ENCODE data around the gene FSTL5. TPM values are rescaled to one million over a fixed set of nuclear protein-coding genes. Genes with fewer than 3 reads are reported as not detected.

The FSTL5 gene
- total and polyA plus RNA-seq, 2 experiments from 2014 or later: 0.06 to 0.49 TPM

DNA sequence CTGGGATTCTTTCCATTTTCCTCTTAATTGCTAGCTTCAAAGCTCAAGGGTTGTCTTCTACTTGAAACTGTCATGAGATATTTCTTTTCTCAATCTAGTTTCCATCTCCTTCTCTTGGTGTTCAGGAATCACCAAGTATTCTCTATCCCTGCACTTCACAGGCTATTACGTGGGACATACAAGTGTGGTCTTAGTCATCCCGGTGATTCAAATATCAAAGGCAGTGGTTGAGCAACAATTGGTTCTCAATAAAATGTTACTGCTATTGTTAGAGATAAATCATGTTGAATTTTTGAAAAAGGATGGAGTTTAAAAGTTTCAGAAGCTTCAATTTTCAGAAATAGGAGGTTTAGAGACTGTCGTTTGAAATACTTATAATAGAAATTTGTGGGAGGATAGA is 812.9 kb downstream of the FSTL5 start:
- Histone ChIP-seq H3K4me3 (no peak overlapping the region), H3K27ac (ENCODE audit: low read depth) (no peak overlapping the region), H3K27me3 (ENCODE audit: insufficient read depth) (no peaks in the 10 kb centered on the region), H3K9me2 (ENCODE audit: insufficient read depth) (no peaks in the 10 kb centered on the region), H3K36me3 (ENCODE audit: insufficient read depth) (no peaks in the 10 kb centered on the region), H2AFZ (no peak overlapping the region), H3K79me2 (replicated peaks; ENCODE audit: insufficient read depth) (no peaks in the 10 kb centered on the region), H3K4me2 (no peak overlapping the region), H3K4me1 (ENCODE audit: insufficient read depth) (no peaks in the 10 kb centered on the region), H3F3A (replicated peaks; ENCODE audit: low read depth) (no peaks in the 10 kb centered on the region), H4K20me1 (replicated peaks; ENCODE audit: insufficient read depth) (no peaks in the 10 kb centered on the region)
- TF ChIP-seq, protein P1, sequence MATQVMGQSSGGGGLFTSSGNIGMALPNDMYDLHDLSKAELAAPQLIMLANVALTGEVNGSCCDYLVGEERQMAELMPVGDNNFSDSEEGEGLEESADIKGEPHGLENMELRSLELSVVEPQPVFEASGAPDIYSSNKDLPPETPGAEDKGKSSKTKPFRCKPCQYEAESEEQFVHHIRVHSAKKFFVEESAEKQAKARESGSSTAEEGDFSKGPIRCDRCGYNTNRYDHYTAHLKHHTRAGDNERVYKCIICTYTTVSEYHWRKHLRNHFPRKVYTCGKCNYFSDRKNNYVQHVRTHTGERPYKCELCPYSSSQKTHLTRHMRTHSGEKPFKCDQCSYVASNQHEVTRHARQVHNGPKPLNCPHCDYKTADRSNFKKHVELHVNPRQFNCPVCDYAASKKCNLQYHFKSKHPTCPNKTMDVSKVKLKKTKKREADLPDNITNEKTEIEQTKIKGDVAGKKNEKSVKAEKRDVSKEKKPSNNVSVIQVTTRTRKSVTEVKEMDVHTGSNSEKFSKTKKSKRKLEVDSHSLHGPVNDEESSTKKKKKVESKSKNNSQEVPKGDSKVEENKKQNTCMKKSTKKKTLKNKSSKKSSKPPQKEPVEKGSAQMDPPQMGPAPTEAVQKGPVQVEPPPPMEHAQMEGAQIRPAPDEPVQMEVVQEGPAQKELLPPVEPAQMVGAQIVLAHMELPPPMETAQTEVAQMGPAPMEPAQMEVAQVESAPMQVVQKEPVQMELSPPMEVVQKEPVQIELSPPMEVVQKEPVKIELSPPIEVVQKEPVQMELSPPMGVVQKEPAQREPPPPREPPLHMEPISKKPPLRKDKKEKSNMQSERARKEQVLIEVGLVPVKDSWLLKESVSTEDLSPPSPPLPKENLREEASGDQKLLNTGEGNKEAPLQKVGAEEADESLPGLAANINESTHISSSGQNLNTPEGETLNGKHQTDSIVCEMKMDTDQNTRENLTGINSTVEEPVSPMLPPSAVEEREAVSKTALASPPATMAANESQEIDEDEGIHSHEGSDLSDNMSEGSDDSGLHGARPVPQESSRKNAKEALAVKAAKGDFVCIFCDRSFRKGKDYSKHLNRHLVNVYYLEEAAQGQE (IDR thresholded peaks at IDR 0.05; ENCODE audit: unreplicated experiment): no peak
- TF ChIP-seq ZNF331 (CRISPR knock-in tag; IDR thresholded peaks at IDR 0.05; ENCODE audit: low read depth): no peak
- TF ChIP-seq, protein P2, sequence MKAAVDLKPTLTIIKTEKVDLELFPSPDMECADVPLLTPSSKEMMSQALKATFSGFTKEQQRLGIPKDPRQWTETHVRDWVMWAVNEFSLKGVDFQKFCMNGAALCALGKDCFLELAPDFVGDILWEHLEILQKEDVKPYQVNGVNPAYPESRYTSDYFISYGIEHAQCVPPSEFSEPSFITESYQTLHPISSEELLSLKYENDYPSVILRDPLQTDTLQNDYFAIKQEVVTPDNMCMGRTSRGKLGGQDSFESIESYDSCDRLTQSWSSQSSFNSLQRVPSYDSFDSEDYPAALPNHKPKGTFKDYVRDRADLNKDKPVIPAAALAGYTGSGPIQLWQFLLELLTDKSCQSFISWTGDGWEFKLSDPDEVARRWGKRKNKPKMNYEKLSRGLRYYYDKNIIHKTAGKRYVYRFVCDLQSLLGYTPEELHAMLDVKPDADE (IDR thresholded peaks at IDR 0.05): no peak
- TF ChIP-seq CREB1 (CRISPR knock-in tag; IDR thresholded peaks at IDR 0.05; ENCODE audit: low read depth): no peak
- no peak for TF ChIP-seq EZH2 (IDR thresholded peaks at IDR 0.05; ENCODE audit: low read depth, unreplicated experiment)
- Mint-ChIP-seq H3K9me3 (no peaks in the 10 kb centered on the region), H3K4me1 (no peaks in the 10 kb centered on the region), H3K36me3 (ENCODE audit: low read depth) (no peaks in the 10 kb centered on the region), H3K4me3 (no peak overlapping the region), H3K27me3 (ENCODE audit: insufficient read depth, low read depth, poor library complexity) (peaks cover 3% of the 10 kb centered on the region), H3K27ac (no peak overlapping the region)
- DNase-seq (ENCODE audit: low spot score): no peak
- no peak for ATAC-seq

DNA sequence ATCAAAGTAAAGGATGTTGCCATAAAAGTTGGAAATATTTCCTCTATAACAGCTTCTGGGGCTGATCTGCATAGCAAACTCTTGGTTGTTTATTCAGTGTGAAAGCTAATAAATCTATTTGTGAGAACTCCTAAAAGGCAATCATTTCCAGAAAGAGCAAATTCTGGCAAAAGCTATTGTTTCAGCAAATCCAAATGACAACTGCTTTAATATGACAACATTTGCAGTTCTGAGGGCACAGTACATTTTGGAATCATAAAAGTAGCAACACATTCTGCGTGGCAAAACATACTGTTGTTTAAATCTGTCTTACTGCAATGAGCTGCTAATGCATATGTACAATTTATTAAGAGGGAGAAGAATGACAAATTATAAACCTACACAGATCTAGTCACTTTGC is 818.1 kb downstream of the FSTL5 start:
- no peak overlapping the region for H3K4me3 ChIP-seq
- no peaks in the 10 kb centered on the region for H3K27me3 ChIP-seq (ENCODE audit: insufficient read depth)
- no peak overlapping the region for H3K27ac ChIP-seq (ENCODE audit: low read depth)
- Mint-ChIP-seq H3K36me3 (ENCODE audit: low read depth) (no peaks in the 10 kb centered on the region), H3K4me3 (no peak overlapping the region), H3K27ac (no peak overlapping the region), H3K4me1 (peaks cover 4% of the 10 kb centered on the region; the same call in 2 of the 3 replicates), H3K27me3 (ENCODE audit: insufficient read depth, low read depth, poor library complexity) (peaks cover 3% of the 10 kb centered on the region), H3K9me3 (no peaks in the 10 kb centered on the region)
- H2AFZ ChIP-seq: no peak overlapping the region
- no peaks in the 10 kb centered on the region for H3F3A ChIP-seq (replicated peaks; ENCODE audit: low read depth)
- ATAC-seq (no peak), DNase-seq (ENCODE audit: low spot score) (no peak)
- no peaks in the 10 kb centered on the region for H3K4me1 ChIP-seq (ENCODE audit: insufficient read depth)
- H4K20me1 ChIP-seq (replicated peaks; ENCODE audit: insufficient read depth): no peaks in the 10 kb centered on the region
- no peaks in the 10 kb centered on the region for H3K36me3 ChIP-seq (ENCODE audit: insufficient read depth)
- no peaks in the 10 kb centered on the region for H3K9me2 ChIP-seq (ENCODE audit: insufficient read depth)
- H3K4me2 ChIP-seq: no peak overlapping the region
- no peaks in the 10 kb centered on the region for H3K79me2 ChIP-seq (replicated peaks; ENCODE audit: insufficient read depth)
- no peak for TF ChIP-seq POLR2AphosphoS5 (IDR thresholded peaks at IDR 0.05; ENCODE audit: low read depth)
- no peak for TF ChIP-seq STAT1 (IDR thresholded peaks at IDR 0.05; ENCODE audit: unreplicated experiment)
- TF ChIP-seq ZNF114 (CRISPR knock-in tag; IDR thresholded peaks at IDR 0.05): no peak
- TF ChIP-seq, protein P3, sequence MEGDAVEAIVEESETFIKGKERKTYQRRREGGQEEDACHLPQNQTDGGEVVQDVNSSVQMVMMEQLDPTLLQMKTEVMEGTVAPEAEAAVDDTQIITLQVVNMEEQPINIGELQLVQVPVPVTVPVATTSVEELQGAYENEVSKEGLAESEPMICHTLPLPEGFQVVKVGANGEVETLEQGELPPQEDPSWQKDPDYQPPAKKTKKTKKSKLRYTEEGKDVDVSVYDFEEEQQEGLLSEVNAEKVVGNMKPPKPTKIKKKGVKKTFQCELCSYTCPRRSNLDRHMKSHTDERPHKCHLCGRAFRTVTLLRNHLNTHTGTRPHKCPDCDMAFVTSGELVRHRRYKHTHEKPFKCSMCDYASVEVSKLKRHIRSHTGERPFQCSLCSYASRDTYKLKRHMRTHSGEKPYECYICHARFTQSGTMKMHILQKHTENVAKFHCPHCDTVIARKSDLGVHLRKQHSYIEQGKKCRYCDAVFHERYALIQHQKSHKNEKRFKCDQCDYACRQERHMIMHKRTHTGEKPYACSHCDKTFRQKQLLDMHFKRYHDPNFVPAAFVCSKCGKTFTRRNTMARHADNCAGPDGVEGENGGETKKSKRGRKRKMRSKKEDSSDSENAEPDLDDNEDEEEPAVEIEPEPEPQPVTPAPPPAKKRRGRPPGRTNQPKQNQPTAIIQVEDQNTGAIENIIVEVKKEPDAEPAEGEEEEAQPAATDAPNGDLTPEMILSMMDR (conservative IDR thresholded peaks at IDR 0.05; ENCODE audit: low read depth in 2 of 2): no peak
- no peak for TF ChIP-seq JUNB (IDR thresholded peaks at IDR 0.05; ENCODE audit: unreplicated experiment)
- no peak for TF ChIP-seq ZNF331 (CRISPR knock-in tag; IDR thresholded peaks at IDR 0.05; ENCODE audit: low read depth)
- no peak for TF ChIP-seq EZH2 (IDR thresholded peaks at IDR 0.05; ENCODE audit: low read depth, unreplicated experiment)
- no peak for TF ChIP-seq NANOG (IDR thresholded peaks at IDR 0.05; ENCODE audit: borderline replicate concordance)
- no peak for TF ChIP-seq CREB1 (CRISPR knock-in tag; IDR thresholded peaks at IDR 0.05; ENCODE audit: low read depth)
- TF ChIP-seq, protein P2 (IDR thresholded peaks at IDR 0.05): no peak
- TF ChIP-seq, protein P1 (IDR thresholded peaks at IDR 0.05; ENCODE audit: unreplicated experiment): no peak
- TF ChIP-seq EZH2phosphoT487 (IDR thresholded peaks at IDR 0.05; ENCODE audit: unreplicated experiment): no peak
